HG02798 (cell line): ENCODE measurements around the gene CLSTN3.

Source experiments
- ATAC-seq: cut with Tn5 transposase; IDR thresholded peaks from one replicate; pipeline ENCODE4 v1.9.1; 2021; ENCODE audit warnings: mild to moderate bottlenecking; ENCODE audit not compliant: unreplicated experiment, poor library complexity

CLSTN3 gene

GRCh38 chr12:7129872-7130691, at the start of gene CLSTN3:
CLSTN3 (plus strand) TSS chr12:7130371; CDS start chr12:7130649, 278 bp downstream.
- ATAC-seq = peak; percentile 82

- no peak for ATAC-seq
Observed at GRCh38 chr12:7081037-7081436, 49.1 kb upstream of the CLSTN3 start.

GRCh38 chr12:7083125-7083524, 47.0 kb upstream of the CLSTN3 start:
- no peak for ATAC-seq

- ATAC-seq = no peak
Observed at GRCh38 chr12:7089196-7089871, 40.8 kb upstream of the CLSTN3 start.

- no peak for ATAC-seq
Observed at GRCh38 chr12:7090222-7090998, 39.8 kb upstream of the CLSTN3 start.

GRCh38 chr12:7091171-7091570, 39.0 kb upstream of the CLSTN3 start:
- no peak for ATAC-seq

- ATAC-seq = no peak
Observed at GRCh38 chr12:7091660-7092228, 38.4 kb upstream of the CLSTN3 start.

GRCh38 chr12:7092229-7092985, 37.8 kb upstream of the CLSTN3 start, which contains the start of gene C1R:
C1R (minus strand) TSS chr12:7092445; CDS start chr12:7092388, 57 bp downstream.
- ATAC-seq = peak; percentile 47

GRCh38 chr12:7092986-7093460, 37.1 kb upstream of the CLSTN3 start:
- ATAC-seq = no peak

- no peak for ATAC-seq
Observed at GRCh38 chr12:7093486-7093885, 36.7 kb upstream of the CLSTN3 start.

GRCh38 chr12:7093892-7094291, 36.3 kb upstream of the CLSTN3 start:
- no peak for ATAC-seq

GRCh38 chr12:7096006-7096932, 33.9 kb upstream of the CLSTN3 start:
- no peak for ATAC-seq

- no peak for ATAC-seq
Observed at GRCh38 chr12:7096979-7097378, 33.2 kb upstream of the CLSTN3 start.

GRCh38 chr12:7099290-7099996, 30.7 kb upstream of the CLSTN3 start:
- no peak for ATAC-seq

GRCh38 chr12:7100239-7100638, 29.9 kb upstream of the CLSTN3 start:
- ATAC-seq = no peak

GRCh38 chr12:7101047-7101693, 29.0 kb upstream of the CLSTN3 start:
- no peak for ATAC-seq

- ATAC-seq = no peak
Observed at GRCh38 chr12:7101694-7102131, 28.5 kb upstream of the CLSTN3 start.
